ENCODE results near the gene GPR152. TPM values are rescaled to one million over a fixed set of nuclear protein-coding genes. Genes with fewer than 3 reads are reported as not detected.

GPR152 gene
- total and polyA plus RNA-seq, 2 of the 8 experiments (the other 6 are each of a cell fraction or from before 2014, with no cell fraction given) = not detected

DNA sequence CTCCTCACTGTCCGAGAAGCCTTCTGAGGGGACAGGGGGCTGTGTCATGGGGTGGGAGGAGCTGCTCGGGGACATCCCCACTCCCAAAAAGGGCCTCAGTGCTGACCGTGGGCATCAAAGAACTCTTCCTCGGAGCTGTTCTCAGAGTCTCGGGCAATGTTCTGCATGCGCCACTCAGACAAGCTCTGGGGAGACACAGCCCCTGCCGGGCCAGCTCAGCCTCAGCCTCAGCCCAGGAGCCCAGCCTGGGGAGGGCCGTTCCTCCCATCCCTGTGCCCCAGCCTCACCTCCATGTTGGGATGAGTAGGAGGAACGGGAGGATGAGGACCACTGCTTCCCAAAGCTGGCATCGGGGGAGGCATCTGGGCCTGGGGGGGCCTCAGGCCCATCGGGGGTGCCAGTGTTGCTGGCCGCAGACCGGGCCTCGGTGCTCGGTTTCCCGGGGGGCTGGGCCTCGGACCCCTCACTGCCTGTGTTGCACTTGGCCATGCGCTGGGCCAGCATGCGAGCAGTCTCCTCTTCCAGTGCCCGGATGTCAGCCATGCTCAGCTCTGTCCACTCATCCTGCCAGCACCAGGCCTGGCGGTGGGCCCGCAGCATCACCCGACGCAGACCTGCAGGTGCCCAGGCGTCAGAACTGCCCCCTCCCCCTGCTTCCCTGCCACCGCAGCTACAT is 47.4 kb upstream of the GPR152 start (continued):
- TF ChIP-seq BCL11A (IDR thresholded peaks at IDR 0.05; ENCODE audit: low read depth in 2 of 2, low read length in 2 of 2) = no peak
- no peak for TF ChIP-seq BACH1 (IDR thresholded peaks at IDR 0.05; ENCODE audit: low read length)
- TF ChIP-seq TCF12 (IDR thresholded peaks at IDR 0.05; ENCODE audit: low read depth, low read length) = no peak

All from H1 (cell line).